Activated T-cell treated with anti-CD3 and anti-CD28 coated beads, Interleukin-2, amount 50 U/mL, for 4 hours (primary cell): ENCODE measurements around the gene TMED3. TPM values are rescaled to one million over a fixed set of nuclear protein-coding genes. Genes with fewer than 3 reads are reported as not detected.

Experiments
- ATAC-seq, 2 donors: fragments of 200-7000 bp; cut with Tn5 transposase; one replicate each; pipeline ENCODE4 v1.10.0; 2021
- DNase-seq: peaks from one replicate; pipeline ENCODE4 v3.0.0-alpha.2; 2020
- H3K27me3 Mint-ChIP-seq: one replicate; pipeline ENCODE4 v1.8.0; 2021; ENCODE audit warnings: low read depth, mixed read lengths
- H3K36me3 Mint-ChIP-seq: one replicate; pipeline ENCODE4 v1.8.0; 2022; ENCODE audit warnings: mixed read lengths; ENCODE audit not compliant: insufficient read depth
- H3K4me1 Mint-ChIP-seq: one replicate; pipeline ENCODE4 v1.8.0; 2021; ENCODE audit warnings: low read depth, mixed read lengths
- H3K4me3 Mint-ChIP-seq: one replicate; pipeline ENCODE4 v1.8.0; 2021; ENCODE audit warnings: mild to moderate bottlenecking, moderate library complexity, mixed read lengths
- H3K9me3 Mint-ChIP-seq: one replicate; pipeline ENCODE4 v1.8.0; 2021; ENCODE audit warnings: mixed read lengths
- total RNA-seq, 3 donors: library from RNA; stranded (reverse); gene quantifications; one replicate each; pipeline ENCODE4 v1.2.1, GENCODE V29; 2021

Gene TMED3
- 10 to 100 TPM; 48.9 to 66.6 (median 57.3) TPM for total RNA-seq

DNA sequence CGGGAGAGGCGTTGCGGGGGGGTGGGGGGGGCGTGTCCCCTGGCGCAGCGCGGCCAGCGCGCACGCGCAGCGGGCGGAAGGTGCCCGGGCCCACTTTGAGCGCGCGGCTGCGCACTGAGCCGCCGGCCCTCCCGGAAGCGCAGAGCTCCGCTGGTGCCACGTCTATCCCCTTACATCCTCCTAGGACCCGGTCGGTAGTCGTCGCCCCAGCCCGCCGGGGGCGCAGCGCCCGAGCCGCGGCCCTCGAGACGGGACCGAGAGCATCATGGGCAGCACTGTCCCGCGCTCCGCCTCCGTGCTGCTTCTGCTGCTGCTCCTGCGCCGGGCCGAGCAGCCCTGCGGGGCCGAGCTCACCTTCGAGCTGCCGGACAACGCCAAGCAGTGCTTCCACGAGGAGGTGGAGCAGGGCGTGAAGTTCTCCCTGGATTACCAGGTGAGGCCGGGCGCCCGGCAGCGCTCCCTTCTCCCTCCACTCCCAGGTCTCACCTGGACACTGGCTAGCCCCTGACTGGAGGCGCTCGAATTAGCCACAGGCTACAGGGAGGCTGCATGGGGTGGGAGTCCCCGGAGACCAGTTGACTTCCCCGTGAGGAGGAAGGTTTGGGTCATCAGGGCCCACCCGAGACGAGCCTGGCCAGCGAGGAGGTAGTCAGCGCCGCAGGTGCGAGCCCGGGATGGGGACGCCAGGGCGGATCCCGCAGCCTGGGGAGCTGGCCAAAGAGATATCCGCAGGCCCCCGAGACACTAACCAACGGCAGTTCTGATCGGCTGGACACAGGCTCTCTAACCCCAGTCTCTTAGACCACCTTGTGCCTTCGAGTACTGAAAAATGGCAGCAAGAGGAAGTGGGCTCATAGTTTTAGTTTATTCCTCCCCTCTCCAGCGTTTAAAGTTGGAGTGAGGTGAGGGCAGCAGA, at the start of gene TMED3:
TMED3 (plus strand) TSS at position 128 of the 916 bp plus-strand sequence; CDS start at position 266, 138 bp downstream.
- ATAC-seq, result peak; percentile 98 to 99
- H3K4me3 Mint-ChIP-seq, result peak within 1 kb of the TSS; percentile 87
- peaks cover 8% of the 10 kb centered on the region for H3K27me3 Mint-ChIP-seq
- peaks cover 35% of the 10 kb centered on the region for H3K4me1 Mint-ChIP-seq
- DNase-seq, result peak; percentile 68
- H3K36me3 Mint-ChIP-seq, result peaks cover 28% of the 10 kb centered on the region
- H3K9me3 Mint-ChIP-seq, result no peaks in the 10 kb centered on the region

DNA sequence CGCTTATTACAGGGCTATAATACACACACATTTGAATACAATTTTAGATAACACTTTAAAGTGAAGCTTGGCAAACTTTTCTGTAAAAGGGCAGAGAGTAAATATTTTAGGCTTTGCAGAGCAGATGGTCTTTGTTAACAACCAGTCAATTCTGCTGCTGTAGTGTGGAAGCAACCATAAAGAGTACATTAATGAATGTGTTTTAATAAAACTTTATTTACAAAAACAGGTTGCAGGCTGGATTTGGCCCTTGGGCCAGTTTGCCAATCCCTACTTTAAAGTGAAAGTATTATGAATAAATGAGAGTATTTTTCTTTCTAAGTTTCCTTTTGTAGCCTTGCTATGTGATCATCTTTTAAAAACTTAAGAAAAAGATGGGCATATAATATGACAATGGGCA, 49.1 kb upstream of the TMED3 start:
- no peaks in the 10 kb centered on the region for H3K9me3 Mint-ChIP-seq

DNA sequence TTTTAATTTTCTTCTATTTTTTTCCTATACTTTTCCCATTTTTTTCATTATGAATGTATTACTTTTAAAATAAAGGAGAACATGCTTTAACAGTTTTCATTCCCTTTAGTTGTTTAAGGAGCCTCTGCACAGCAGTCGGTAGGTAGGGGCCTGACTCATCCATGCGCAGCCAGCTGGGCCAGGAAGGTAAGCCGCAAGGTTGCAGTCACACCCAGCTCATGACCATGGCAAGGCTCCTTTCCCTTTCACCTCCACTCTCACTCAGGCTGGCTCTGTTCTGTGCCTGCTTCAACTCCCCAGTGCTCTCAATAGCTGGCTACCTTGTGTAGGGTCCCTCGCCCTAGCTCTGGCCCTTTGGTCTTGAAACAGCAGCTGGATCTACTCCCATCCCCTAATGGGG, 45.7 kb upstream of the TMED3 start:
- Mint-ChIP-seq H3K27me3 (peaks cover 34% of the 10 kb centered on the region), H3K4me3 (no peak overlapping the region), H3K9me3 (no peaks in the 10 kb centered on the region), H3K4me1 (no peaks in the 10 kb centered on the region), H3K36me3 (no peaks in the 10 kb centered on the region)
- no peak for DNase-seq
- ATAC-seq, result no peak

More for the DNA sequence above, 49.1 kb upstream of the TMED3 start:
- H3K27me3 Mint-ChIP-seq, result peaks cover 19% of the 10 kb centered on the region
- ATAC-seq (no peak), DNase-seq (no peak)
- H3K36me3 Mint-ChIP-seq, result no peaks in the 10 kb centered on the region
- no peaks in the 10 kb centered on the region for H3K4me1 Mint-ChIP-seq
- H3K4me3 Mint-ChIP-seq, result no peak overlapping the region

DNA sequence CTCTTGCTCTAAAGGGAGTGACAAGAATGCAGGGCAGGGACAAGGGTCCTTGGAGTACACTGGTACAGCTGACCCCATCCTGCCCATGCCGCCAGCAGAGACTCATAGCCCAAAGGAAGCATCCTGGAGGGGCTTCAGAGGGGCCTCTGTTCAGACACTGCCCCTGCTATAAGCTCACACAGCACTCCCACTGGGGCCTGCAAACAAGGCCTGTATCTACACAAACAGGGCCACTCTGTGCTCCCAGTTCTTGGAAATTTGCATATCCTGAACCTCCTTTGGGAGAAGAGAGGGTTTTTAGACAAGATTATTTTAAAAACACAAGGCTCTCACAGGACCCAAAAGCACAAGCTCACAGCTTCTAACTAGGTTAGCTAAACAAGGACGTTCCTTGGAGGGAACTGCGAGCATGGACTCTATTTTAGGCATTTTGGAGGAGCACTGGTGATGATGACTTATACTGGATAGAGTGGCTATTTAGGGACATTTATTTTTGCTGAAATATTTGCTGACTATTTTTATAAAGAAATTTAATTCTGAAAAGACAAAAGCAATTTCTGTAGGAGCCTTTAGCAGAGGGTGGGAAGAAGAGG, 44.8 kb upstream of the TMED3 start:
- Mint-ChIP-seq H3K4me1 (no peaks in the 10 kb centered on the region), H3K4me3 (no peak overlapping the region), H3K36me3 (no peaks in the 10 kb centered on the region), H3K9me3 (no peaks in the 10 kb centered on the region), H3K27me3 (peaks cover 31% of the 10 kb centered on the region)
- no peak for ATAC-seq
- no peak for DNase-seq

DNA sequence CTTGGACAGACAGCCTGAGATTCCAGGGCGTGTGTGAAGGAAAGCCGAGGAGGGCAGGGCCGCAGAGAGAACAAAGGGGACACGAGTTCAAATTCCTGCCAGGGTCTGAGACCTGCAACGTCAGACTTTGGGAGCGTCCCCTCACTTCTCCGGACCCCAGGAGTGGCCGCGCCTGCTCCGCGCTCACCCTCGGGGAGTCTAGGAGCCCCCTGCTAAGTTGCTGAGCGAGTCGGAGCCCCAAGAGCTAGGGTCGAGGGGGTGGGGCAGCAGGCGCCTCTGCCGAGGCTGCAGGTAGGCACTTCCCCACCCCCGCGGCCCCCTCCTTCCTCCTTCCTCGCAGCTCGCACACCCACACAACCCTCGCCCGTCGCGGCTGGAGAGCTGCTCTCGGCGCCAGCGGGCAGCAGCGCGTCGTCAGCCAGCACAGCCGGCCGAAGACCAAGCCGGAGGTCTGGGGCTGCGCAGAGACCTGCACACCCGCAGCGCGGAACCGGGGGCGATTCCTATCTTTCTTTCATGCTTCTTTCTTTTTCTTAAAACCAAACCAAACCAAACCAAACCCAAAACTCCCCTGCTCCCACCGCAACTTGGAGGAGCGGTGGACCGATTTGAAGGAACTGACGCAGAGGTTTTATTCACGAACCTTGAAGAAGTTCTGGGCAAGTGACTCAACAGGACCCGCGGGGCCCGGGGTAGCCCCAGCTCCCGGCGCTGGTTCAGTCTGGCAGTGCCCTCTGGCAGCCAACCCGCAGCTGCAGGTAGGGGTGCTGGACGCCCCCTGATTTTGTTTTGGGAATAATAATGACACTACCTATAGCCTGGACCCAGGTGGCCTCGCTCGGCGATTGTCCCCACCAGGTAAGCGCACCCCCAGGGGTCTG, 28.3 kb upstream of the TMED3 start, which contains the start of gene ANKRD34C:
ANKRD34C (plus strand) TSS at position 352 of the 881 bp plus-strand sequence. CDS start 10,563 bp downstream, outside the sequence.
- Mint-ChIP-seq H3K27me3 (peaks cover 57% of the 10 kb centered on the region), H3K9me3 (peaks cover 4% of the 10 kb centered on the region), H3K36me3 (no peaks in the 10 kb centered on the region), H3K4me1 (peaks cover 2% of the 10 kb centered on the region), H3K4me3 (no peak within 1 kb of the TSS)
- no peak for DNase-seq
- no peak for ATAC-seq

DNA sequence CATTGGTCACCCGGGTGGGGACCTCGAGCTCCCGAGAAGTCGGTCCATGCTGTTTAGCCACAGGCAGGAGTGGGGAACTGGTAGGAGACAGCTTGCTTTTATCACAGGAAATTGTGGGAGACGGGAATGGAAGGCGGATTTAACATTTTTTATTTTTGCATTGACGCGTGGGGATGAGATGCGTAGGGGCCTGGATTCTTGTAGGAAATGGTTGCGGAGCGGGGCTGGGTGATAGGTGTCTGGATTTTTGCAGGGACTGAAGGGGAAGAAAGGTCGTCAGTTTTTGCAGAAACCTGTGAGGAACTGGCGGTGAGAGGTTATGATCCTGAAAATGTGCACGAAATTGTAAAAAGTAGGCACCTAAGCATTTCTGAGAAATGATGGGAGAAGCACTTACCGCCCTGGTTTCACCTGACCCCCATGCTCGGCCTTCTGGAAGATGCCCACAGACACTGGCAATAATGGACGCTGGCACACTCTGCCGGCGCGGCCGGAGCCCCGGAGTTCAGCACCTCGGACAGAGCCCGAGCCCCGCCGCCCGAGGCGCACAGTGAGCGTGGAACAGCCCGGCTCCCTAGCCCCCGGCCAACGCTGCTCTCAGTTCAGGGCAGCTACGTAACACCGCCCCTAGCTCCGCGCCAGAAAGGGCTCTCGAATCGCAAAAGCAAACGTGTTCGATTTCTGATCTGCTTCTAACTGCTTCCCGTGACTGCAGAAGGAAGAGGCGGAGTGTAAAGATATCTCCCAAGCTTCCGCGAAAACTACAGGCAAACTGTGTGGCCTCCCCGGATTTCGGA, 27.5 kb upstream of the TMED3 start:
- peaks cover 63% of the 10 kb centered on the region for H3K27me3 Mint-ChIP-seq
- peak in 1 of 2 donors; percentile 66 for ATAC-seq
- H3K36me3 Mint-ChIP-seq, result no peaks in the 10 kb centered on the region
- peaks cover 4% of the 10 kb centered on the region for H3K9me3 Mint-ChIP-seq
- H3K4me3 Mint-ChIP-seq, result no peak overlapping the region
- peaks cover 2% of the 10 kb centered on the region for H3K4me1 Mint-ChIP-seq
- no peak for DNase-seq

DNA sequence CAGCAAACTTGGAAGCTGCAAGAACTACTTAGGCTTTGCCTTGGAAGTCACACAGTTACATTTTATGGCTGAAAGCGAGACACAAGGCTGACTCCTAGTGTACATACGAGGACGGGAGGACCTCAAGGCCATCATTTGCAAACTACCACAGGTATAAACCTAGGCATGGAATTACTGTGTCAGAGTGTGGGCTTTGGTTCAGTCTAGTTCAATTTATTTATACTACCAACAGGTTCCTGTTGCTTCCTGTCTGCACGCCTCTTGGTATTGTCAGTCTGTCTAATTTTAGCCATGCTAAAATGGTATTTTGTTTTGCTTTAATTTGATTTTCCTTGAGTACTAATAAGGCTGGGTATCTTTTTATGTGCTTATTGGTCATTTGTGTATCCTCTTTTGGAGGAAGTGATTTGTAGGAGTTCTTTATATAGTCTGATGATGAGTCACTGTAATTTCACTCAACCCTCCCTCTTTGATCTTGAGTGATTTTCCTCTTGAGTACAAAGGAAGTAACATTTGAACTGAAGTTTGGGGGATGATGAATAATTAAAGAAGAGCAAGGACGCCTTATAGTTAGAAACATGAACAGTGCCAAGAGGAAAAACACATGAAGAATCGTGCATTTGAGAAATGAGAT, 20.2 kb upstream of the TMED3 start:
- Mint-ChIP-seq H3K4me3 (no peak overlapping the region), H3K27me3 (peaks cover 22% of the 10 kb centered on the region), H3K36me3 (no peaks in the 10 kb centered on the region), H3K9me3 (no peaks in the 10 kb centered on the region), H3K4me1 (peaks cover 4% of the 10 kb centered on the region)
- DNase-seq (no peak), ATAC-seq (peak in 1 of 2 donors; percentile 23)

DNA sequence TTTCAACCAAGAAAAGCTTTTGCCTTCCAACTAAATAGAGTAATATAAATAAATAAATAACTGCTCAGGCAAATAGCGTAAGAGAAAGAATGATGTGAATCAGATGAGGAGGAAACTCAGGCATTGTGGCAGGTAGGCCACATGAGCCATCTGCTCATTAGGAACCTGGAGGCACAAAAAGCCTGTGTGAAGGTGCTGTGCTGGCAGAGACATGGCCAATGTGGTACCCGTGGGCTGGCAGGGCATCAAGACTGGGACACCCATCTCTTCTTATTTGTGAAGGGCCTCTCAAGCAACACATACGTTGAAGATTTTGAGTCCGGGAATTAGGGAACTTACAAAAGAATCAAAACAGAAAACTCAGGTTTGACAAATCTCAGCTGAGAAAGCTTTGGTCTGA, 18.9 kb upstream of the TMED3 start:
- Mint-ChIP-seq H3K36me3 (no peaks in the 10 kb centered on the region), H3K27me3 (peaks cover 17% of the 10 kb centered on the region), H3K4me1 (peaks cover 4% of the 10 kb centered on the region), H3K9me3 (no peaks in the 10 kb centered on the region), H3K4me3 (no peak overlapping the region)
- ATAC-seq (no peak), DNase-seq (no peak)

DNA sequence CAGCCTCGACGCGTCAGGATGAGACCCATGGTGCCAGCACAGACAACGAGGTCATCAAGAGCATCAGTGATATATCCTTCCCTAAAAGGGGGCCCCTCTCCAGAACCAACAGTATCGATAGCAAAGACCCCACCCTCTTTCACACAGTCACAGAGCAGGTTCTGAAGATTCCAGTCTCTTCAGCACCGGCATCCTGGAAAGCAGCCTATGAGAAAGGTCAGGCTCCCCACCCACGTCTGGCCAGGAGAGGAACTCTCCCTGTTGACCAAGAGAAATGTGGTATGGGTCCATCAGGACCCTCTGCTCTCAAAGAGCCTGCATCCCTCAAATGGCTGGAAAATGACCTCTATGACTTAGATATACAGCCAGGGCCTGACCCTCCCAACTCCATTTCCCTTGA, 16.8 kb upstream of the TMED3 start:
- H3K4me3 Mint-ChIP-seq, result no peak overlapping the region
- peaks cover 4% of the 10 kb centered on the region for H3K4me1 Mint-ChIP-seq
- no peaks in the 10 kb centered on the region for H3K36me3 Mint-ChIP-seq
- H3K27me3 Mint-ChIP-seq, result peaks cover 15% of the 10 kb centered on the region
- no peaks in the 10 kb centered on the region for H3K9me3 Mint-ChIP-seq
- ATAC-seq (no peak), DNase-seq (no peak)

DNA sequence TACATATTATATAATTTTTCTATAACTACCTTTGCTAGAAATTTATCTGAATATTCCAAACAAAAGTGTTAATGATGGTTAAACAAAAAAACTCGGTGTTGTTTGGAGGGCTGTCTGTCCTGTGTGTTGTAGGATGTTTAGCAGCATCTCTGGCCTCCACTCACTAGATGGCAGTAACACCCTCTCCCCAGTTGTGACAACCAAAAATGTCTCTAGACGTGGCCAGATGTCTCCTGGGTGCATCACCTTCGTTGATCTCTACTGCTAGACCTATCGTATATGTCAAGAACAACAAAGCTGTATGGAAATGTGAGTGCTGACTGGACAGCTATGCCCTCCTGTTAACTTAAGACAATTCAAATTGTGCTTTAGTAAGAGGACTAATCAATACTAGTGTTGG, 14.3 kb upstream of the TMED3 start:
- ATAC-seq (no peak), DNase-seq (no peak)
- Mint-ChIP-seq H3K27me3 (peaks cover 19% of the 10 kb centered on the region), H3K36me3 (no peaks in the 10 kb centered on the region), H3K9me3 (no peaks in the 10 kb centered on the region), H3K4me1 (no peaks in the 10 kb centered on the region), H3K4me3 (no peak overlapping the region)

DNA sequence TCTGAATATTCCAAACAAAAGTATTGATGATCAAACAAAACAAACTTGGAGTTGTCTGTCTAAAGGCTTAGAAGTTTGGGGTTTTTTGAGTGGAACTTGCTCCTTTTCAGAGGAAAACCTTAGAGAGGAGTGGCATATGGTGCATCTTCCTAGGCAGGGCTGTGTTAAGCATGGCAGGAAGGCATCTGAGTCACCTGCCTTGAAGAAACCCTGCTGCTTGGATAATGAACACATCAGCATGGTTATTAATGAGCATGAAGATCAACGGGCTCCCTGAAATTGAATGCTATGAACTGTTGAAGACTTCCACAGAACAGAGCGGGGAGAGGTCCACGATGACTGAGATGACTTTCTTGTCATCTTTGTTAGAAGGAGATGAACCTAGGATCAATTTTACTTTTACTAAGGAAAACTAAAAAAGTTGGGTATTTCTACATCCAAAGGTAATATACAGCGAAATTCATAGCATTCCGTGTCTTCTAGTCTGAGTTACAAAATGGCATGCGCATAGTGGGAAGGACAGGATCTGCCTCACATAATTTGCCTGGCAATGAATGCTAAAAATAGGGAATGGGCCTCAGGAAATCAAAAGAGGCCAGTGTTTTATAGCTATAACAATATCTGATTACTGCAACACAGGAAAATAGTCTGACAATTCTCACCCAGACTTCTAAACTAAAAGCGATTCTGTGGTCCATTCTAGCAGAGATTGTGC, 11.6 kb upstream of the TMED3 start:
- no peak overlapping the region for H3K4me3 Mint-ChIP-seq
- peaks cover 30% of the 10 kb centered on the region for H3K27me3 Mint-ChIP-seq
- no peak for ATAC-seq
- no peaks in the 10 kb centered on the region for H3K4me1 Mint-ChIP-seq
- H3K9me3 Mint-ChIP-seq, result no peaks in the 10 kb centered on the region
- H3K36me3 Mint-ChIP-seq, result no peaks in the 10 kb centered on the region
- DNase-seq, result no peak

DNA sequence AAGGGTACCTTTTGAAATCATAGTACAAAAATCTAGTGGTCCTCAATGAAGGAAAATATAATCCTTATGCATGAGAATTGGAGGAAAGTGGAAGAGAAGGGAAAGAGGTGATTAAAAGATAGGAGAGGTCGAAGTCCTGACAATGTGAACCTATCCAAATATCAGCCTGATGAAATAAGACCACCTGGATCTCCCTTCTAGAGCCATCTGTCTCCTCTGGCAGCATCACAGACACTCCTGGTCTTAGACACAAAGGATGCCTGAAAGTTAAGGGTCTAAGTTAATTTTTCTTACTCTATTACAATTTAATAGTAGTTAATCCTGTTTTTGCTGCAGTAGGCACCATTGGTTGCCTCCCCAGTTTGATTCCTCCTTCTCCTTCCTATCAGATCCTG, 11.1 kb upstream of the TMED3 start:
- no peaks in the 10 kb centered on the region for H3K9me3 Mint-ChIP-seq
- no peaks in the 10 kb centered on the region for H3K36me3 Mint-ChIP-seq

DNA sequence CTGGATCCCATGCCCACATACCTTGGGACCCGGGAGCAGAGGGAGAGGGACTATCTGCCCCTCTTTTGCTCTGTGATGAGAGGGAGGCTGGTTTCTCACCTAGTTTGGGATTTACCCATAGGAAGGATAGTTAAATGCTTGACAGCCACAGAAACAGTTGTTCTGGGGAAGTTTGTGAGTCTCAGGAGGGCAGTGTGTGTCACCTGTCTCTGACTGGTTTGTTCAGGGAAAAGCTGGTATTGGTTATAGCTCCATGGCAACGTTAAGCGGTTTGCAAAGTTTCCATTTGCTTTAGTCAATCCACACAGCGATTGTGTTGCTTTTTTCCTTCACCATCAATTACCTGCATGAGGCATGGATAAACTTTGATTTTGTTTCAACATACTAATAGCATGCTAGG, 3.7 kb upstream of the TMED3 start:
- Mint-ChIP-seq H3K36me3 (no peaks in the 10 kb centered on the region), H3K27me3 (peaks cover 29% of the 10 kb centered on the region), H3K4me3 (no peak overlapping the region), H3K9me3 (no peaks in the 10 kb centered on the region), H3K4me1 (peaks cover 18% of the 10 kb centered on the region)
- ATAC-seq (no peak), DNase-seq (no peak)

More for the DNA sequence above, 11.1 kb upstream of the TMED3 start:
- Mint-ChIP-seq H3K4me1 (no peaks in the 10 kb centered on the region), H3K27me3 (peaks cover 35% of the 10 kb centered on the region), H3K4me3 (no peak overlapping the region)
- no peak for ATAC-seq
- no peak for DNase-seq
